GM19455 (cell line): ENCODE data around the gene HOXA7.

Experiments
- ATAC-seq: cut with Tn5 transposase; IDR thresholded peaks from one replicate; pipeline ENCODE4 v1.9.1; 2021; ENCODE audit not compliant: unreplicated experiment

Gene HOXA7

GRCh38 chr7:27171325-27171636 is 14.8 kb upstream of the HOXA7 start:
- no peak for ATAC-seq

GRCh38 chr7:27170426-27171324 is 14.2 kb upstream of the HOXA7 start:
- no peak for ATAC-seq

GRCh38 chr7:27169658-27170425 is 13.4 kb upstream of the HOXA7 start:
- ATAC-seq = no peak

- no peak for ATAC-seq
Measured at GRCh38 chr7:27168265-27168947, 11.9 kb upstream of the HOXA7 start.

- ATAC-seq = no peak
Measured at GRCh38 chr7:27167916-27168264, 11.4 kb upstream of the HOXA7 start.

- no peak for ATAC-seq
Measured at GRCh38 chr7:27166531-27167505, 10.3 kb upstream of the HOXA7 start.

GRCh38 chr7:27165996-27166530 is 9.6 kb upstream of the HOXA7 start:
- ATAC-seq = no peak

GRCh38 chr7:27165089-27165995 is 8.9 kb upstream of the HOXA7 start, which contains the start of gene HOXA9:
TSS of gene HOXA9 (minus strand) at chr7:27165537. CDS start at chr7:27165457, 80 bp downstream.
- no peak for ATAC-seq

GRCh38 chr7:27164367-27165088 is 8.1 kb upstream of the HOXA7 start:
- no peak for ATAC-seq

GRCh38 chr7:27164045-27164366 is 7.5 kb upstream of the HOXA7 start:
- no peak for ATAC-seq

- ATAC-seq = no peak
Measured at GRCh38 chr7:27163288-27164044, 7.0 kb upstream of the HOXA7 start.

GRCh38 chr7:27162561-27163287 is 6.2 kb upstream of the HOXA7 start:
- no peak for ATAC-seq

- no peak for ATAC-seq
Measured at GRCh38 chr7:27161721-27162560, 5.5 kb upstream of the HOXA7 start.

GRCh38 chr7:27161214-27161720 is 4.8 kb upstream of the HOXA7 start:
- no peak for ATAC-seq

GRCh38 chr7:27160546-27161213 is 4.2 kb upstream of the HOXA7 start:
- peak; percentile 63 for ATAC-seq

- peak; percentile 13 for ATAC-seq
Measured at GRCh38 chr7:27160145-27160545, 3.7 kb upstream of the HOXA7 start.
